Measurements from ENCODE around the gene SERTAD2. TPM values are rescaled to one million over a fixed set of nuclear protein-coding genes. Genes with fewer than 3 reads are reported as not detected.

Gene SERTAD2
- total and polyA plus RNA-seq, 10 donors = 10.4 to 61.4 (median 41.1) TPM

- no peak overlapping the region for H3K4me3 ChIP-seq
- no peak overlapping the region for H3K27ac ChIP-seq
- no peaks in the 10 kb centered on the region for H3K36me3 ChIP-seq
- no peaks in the 10 kb centered on the region for H3K27me3 ChIP-seq (replicated peaks in 1 of 7)
- TF ChIP-seq CTCF (IDR thresholded peaks at IDR 0.05 in 8 of 11, conservative IDR thresholded peaks at IDR 0.05 in 3 of 11) (no peak), POLR2AphosphoS5 (IDR thresholded peaks at IDR 0.05) (no peak), POLR2A (IDR thresholded peaks at IDR 0.05) (no peak)
- no peak for DNase-seq
- H3K4me1 ChIP-seq = peaks cover under 1 to 12% (median 7%) of the 10 kb centered on the region in 6 donors
- intact Hi-C loops (cut with DNase I; ENCODE audit: low total_unique reads) = no loop called here
- peaks cover 0 to 5% (median 0%) of the 10 kb centered on the region in 8 donors for H3K9me3 ChIP-seq
- 84 to 88% (median 87%) methylated on average over 12 of the region's 12 CpGs for WGBS, 5 donors
Observed at GRCh38 chr2:64601785-64602391, 51.8 kb downstream of the SERTAD2 start.

GRCh38 chr2:64601034-64601754 lies 52.5 kb downstream of the SERTAD2 start:
- Histone ChIP-seq H3K4me3 (no peak overlapping the region), H3K27ac (no peak overlapping the region), H3K4me1 (peaks cover 0 to 7% (median under 1%) of the 10 kb centered on the region in 6 donors), H3K9me3 (peaks cover 0 to 5% (median 0%) of the 10 kb centered on the region in 8 donors), H3K27me3 (replicated peaks in 1 of 7) (no peaks in the 10 kb centered on the region), H3K36me3 (no peaks in the 10 kb centered on the region)
- 83 to 86% (median 86%) methylated on average over 8 of the region's 8 CpGs for WGBS, 5 donors
- TF ChIP-seq POLR2AphosphoS5 (IDR thresholded peaks at IDR 0.05) (no peak), CTCF (IDR thresholded peaks at IDR 0.05 in 8 of 11, conservative IDR thresholded peaks at IDR 0.05 in 3 of 11) (no peak), POLR2A (IDR thresholded peaks at IDR 0.05) (no peak)
- no peak for DNase-seq
- intact Hi-C loops (cut with DNase I; ENCODE audit: low total_unique reads) = no loop called here

GRCh38 chr2:64599469-64599868 lies 54.2 kb downstream of the SERTAD2 start:
- Histone ChIP-seq H3K4me1 (peaks cover 0 to 7% (median 0%) of the 10 kb centered on the region in 6 donors), H3K27ac (no peak overlapping the region), H3K9me3 (peaks cover 0 to 5% (median 0%) of the 10 kb centered on the region in 8 donors), H3K4me3 (no peak overlapping the region), H3K27me3 (replicated peaks in 1 of 7) (no peaks in the 10 kb centered on the region), H3K36me3 (no peaks in the 10 kb centered on the region)
- TF ChIP-seq POLR2AphosphoS5 (IDR thresholded peaks at IDR 0.05) = no peak
- no peak for TF ChIP-seq CTCF (IDR thresholded peaks at IDR 0.05 in 8 of 11, conservative IDR thresholded peaks at IDR 0.05 in 3 of 11)
- TF ChIP-seq POLR2A (IDR thresholded peaks at IDR 0.05) = no peak
- intact Hi-C loops (cut with DNase I; ENCODE audit: low total_unique reads) = no loop called here
- DNase-seq = no peak
- 42 to 59% (median 48%) methylated on average over 3 of the region's 3 CpGs for WGBS, 5 donors

- intact Hi-C loops (cut with DNase I; ENCODE audit: low total_unique reads) = no loop called here
- peaks cover 0 to 8% (median 2%) of the 10 kb centered on the region in 6 donors for H3K36me3 ChIP-seq
- 94 to 98% (median 97%) methylated on average over 6 of the region's 6 CpGs for WGBS, 5 donors
- no peak overlapping the region for H3K27ac ChIP-seq
- no peak for DNase-seq
- no peaks in the 10 kb centered on the region for H3K9me3 ChIP-seq
- peaks cover 0 to 7% (median 0%) of the 10 kb centered on the region in 6 donors for H3K4me1 ChIP-seq
- no peak overlapping the region for H3K4me3 ChIP-seq
- TF ChIP-seq POLR2A (IDR thresholded peaks at IDR 0.05) = no peak
- no peaks in the 10 kb centered on the region for H3K27me3 ChIP-seq (replicated peaks in 1 of 7)
Observed at GRCh38 chr2:64598226-64598625, 55.5 kb downstream of the SERTAD2 start.
